Lower lobe of right lung (tissue), 2 donors: ENCODE measurements around the gene AKT2. TPM values are rescaled to one million over a fixed set of nuclear protein-coding genes. Genes with fewer than 3 reads are reported as not detected.

Experiments
- ATAC-seq, 2 donors: fragments of 200-7000 bp; cut with Tn5 transposase; one replicate each; pipeline ENCODE4 v1.9.1; 2020 to 2022; ENCODE audit warnings: mild to moderate bottlenecking in 2 of 2, moderate library complexity in 2 of 2
- DNase-seq: peaks from one replicate; pipeline ENCODE4 v3.0.0-alpha.2; 2020
- H3K27ac ChIP-seq: fragments of 200-600 bp; one replicate; pipeline ENCODE4 v1.8.0; 2022
- H3K27me3 ChIP-seq: fragments of 200-600 bp; one replicate; pipeline ENCODE4 v1.8.0; 2022; ENCODE audit warnings: low read depth
- H3K36me3 ChIP-seq: fragments of 200-600 bp; one replicate; pipeline ENCODE4 v1.8.0; 2022; ENCODE audit warnings: mild to moderate bottlenecking
- H3K4me1 ChIP-seq: fragments of 200-600 bp; one replicate; pipeline ENCODE4 v1.8.0; 2022
- H3K4me3 ChIP-seq: fragments of 200-600 bp; one replicate; pipeline ENCODE4 v1.8.0; 2022; ENCODE audit warnings: mild to moderate bottlenecking
- H3K9me3 ChIP-seq: fragments of 200-600 bp; one replicate; pipeline ENCODE4 v1.8.0; 2022
- CTCF ChIP-seq: fragments of 200-600 bp; IDR thresholded peaks from one replicate; pipeline ENCODE4 v1.8.0; 2022; ENCODE audit warnings: antibody characterized with exemption, mild to moderate bottlenecking
- intact Hi-C: fragments of 100-400 bp; cut with DNase I; formaldehyde crosslinking; loops from one replicate; pipeline ENCODE4 v1.11.0; 2022
- total RNA-seq: library from RNA; stranded (reverse); fragmentation: NEBNext Ultra II Directional; extraction: Animal tissue kit (Norgen Biotek cat#: 25700); gene quantifications from one replicate; pipeline ENCODE4 v1.2.1, GENCODE V29; 2021
- donor health status: DM: no; HTN: yes; CAD: no; lungs with severe emphysema.

Gene AKT2
- total RNA-seq, 1 donor from 2014 or later: 102 TPM

DNA sequence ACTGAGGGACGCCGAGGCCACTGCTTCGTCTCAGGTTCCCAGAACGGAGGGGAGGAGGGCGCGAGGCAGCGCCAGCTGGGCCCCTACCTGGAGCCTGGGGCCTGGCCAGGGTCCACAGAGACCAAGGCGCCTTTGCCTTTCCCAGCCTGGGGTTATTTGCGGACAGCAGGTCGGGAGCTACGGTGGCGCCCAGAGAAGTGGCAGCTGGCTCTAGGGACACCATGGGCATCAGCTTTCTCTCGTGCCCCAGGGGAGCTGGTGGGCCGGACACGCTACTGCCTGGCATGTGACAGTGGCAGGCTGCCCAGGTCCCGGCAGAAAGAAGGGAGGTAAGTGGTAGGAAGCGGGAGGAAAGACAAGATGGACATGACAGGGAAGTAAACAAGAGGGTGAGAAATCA lies 19.0 kb downstream of the AKT2 start:
- H3K9me3 ChIP-seq: no peaks in the 10 kb centered on the region
- DNase-seq (peak; percentile 40), ATAC-seq (no peak)
- no peaks in the 10 kb centered on the region for H3K27me3 ChIP-seq
- peaks cover 30% of the 10 kb centered on the region for H3K36me3 ChIP-seq
- no peak for TF ChIP-seq CTCF
- no peak overlapping the region for H3K4me3 ChIP-seq
- H3K4me1 ChIP-seq: peaks cover 14% of the 10 kb centered on the region
- intact Hi-C loops: no loop called here
- H3K27ac ChIP-seq: no peak overlapping the region

- H3K4me3 ChIP-seq: no peak overlapping the region
- DNase-seq: no peak
- no peak overlapping the region for H3K27ac ChIP-seq
- no peak for ATAC-seq
- peaks cover 14% of the 10 kb centered on the region for H3K4me1 ChIP-seq
- H3K27me3 ChIP-seq: no peaks in the 10 kb centered on the region
- intact Hi-C loops: no loop called here
- no peaks in the 10 kb centered on the region for H3K9me3 ChIP-seq
- TF ChIP-seq CTCF: no peak
- peaks cover 30% of the 10 kb centered on the region for H3K36me3 ChIP-seq
Measured at GRCh38 chr19:40265763-40266099, 19.4 kb downstream of the AKT2 start.

DNA sequence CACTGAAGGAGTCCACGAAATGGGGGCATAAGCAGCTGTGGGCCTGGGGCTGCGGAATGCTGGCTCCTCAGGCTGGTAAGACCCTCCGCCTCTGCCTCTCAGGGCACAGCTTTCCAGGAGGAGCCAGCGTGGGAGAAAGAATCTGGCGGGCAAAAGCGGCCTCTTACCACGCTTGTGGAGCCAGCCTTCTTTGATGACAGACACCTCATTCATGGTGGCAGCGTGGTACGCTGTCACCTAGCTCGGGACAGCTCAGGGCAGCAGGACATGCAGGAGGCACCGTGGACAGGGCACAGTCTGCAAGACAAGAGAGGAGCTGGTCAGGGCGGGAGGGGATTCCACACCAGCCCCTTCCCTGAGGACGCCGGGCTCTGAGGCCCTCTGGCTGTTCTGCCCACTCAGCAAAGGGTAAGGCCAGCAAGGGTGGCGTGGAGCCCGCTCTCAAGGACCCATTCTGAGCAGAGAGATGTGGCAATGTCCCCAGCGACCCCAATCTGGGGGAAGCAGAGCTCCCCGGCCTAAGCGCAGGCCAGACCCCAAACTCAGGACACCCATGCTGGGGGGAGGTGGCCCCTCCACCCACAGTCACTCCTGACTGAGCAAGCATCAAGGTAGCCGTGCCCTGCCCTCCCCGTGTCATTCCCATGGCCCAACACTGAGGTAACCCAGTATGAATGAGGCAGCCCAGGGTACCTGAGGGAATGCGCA lies 19.9 kb downstream of the AKT2 start:
- Histone ChIP-seq H3K9me3 (no peaks in the 10 kb centered on the region), H3K36me3 (peaks cover 30% of the 10 kb centered on the region), H3K27ac (no peak overlapping the region), H3K27me3 (no peaks in the 10 kb centered on the region), H3K4me3 (no peak overlapping the region), H3K4me1 (peaks cover 14% of the 10 kb centered on the region)
- intact Hi-C loops: no loop called here
- ATAC-seq (no peak), DNase-seq (peak; percentile 37)
- TF ChIP-seq CTCF: no peak

DNA sequence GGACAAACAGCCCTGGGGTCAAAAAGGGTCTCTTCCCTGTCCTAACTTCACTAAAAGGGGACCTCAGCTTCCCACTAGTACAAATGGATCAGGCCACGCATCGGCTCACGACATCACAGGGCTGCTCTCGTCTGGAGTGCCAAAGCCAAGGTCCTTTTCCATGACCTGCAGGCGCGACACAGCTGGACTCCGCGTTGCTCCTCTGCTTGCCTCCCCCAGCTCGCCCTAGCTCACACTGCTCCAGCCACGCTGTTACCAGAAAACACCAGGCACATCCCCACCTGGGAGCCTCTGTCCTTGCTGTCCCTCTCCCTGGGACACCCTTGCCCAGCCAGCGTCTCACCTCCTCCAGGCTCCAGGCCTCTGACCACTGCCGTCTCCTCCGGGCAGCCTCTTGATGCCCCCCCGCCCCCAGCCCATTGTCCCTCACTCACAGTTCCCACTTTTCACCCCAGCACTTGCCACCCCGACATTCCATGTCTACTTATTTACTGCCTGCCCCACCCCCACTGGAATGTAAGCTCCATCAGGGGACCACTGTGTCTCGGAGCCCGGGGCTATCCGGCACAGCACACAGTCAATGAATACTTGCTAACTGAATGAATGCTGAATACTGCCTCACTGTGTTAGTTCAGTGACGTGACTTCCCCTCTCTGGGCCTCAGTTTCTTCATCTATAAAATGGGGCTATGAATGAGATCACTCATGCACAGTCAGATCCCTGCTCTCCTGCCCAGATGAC lies 20.7 kb downstream of the AKT2 start:
- no peaks in the 10 kb centered on the region for H3K9me3 ChIP-seq
- peak; percentile 21 for DNase-seq
- no peak for TF ChIP-seq CTCF
- H3K27ac ChIP-seq: no peak overlapping the region
- H3K4me3 ChIP-seq: no peak overlapping the region
- ATAC-seq: no peak
- peaks cover 30% of the 10 kb centered on the region for H3K36me3 ChIP-seq
- H3K4me1 ChIP-seq: peaks cover 14% of the 10 kb centered on the region
- H3K27me3 ChIP-seq: no peaks in the 10 kb centered on the region
- intact Hi-C loops: no loop called here

GRCh38 chr19:40263440-40264313 lies 21.5 kb downstream of the AKT2 start:
- no peak for ATAC-seq
- Histone ChIP-seq H3K27me3 (no peaks in the 10 kb centered on the region), H3K9me3 (no peaks in the 10 kb centered on the region), H3K36me3 (peaks cover 30% of the 10 kb centered on the region), H3K4me1 (peaks cover 14% of the 10 kb centered on the region), H3K27ac (no peak overlapping the region), H3K4me3 (no peak overlapping the region)
- intact Hi-C loops: no loop called here
- no peak for TF ChIP-seq CTCF
- no peak for DNase-seq
